Kidney glomerular epithelial cell (primary cell): ENCODE data around the gene CWC27.
"Not testable (repeated sequence)": the region's sequence is repeated elsewhere in the genome, so short reads cannot be mapped to it uniquely, and the experiment has no call there.

Experiments used
- DNase-seq: peaks from one replicate; lab custom pipeline; 2025; lab: John Stamatoyannopoulos, UW

CWC27 gene

DNA sequence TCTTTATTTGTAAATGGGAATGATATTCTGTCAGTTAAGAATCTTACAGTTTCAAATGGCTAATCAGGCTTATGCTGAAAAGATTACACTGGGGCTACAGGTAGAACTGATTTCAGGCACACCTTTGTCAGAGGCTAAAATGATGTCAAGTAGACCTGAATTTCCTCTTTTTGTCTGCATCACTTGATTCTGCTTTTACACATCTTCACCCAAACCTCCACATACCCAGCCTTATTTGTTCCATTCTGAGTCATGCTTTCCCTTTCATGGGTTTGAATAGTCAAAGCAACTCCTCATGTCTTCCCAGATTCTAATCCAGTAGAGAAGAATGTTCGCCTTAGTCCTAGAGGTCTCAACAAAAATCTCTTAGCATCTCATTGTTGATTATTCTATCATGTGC lies 156.4 kb downstream of the CWC27 start:
- DNase-seq: no peak

DNA sequence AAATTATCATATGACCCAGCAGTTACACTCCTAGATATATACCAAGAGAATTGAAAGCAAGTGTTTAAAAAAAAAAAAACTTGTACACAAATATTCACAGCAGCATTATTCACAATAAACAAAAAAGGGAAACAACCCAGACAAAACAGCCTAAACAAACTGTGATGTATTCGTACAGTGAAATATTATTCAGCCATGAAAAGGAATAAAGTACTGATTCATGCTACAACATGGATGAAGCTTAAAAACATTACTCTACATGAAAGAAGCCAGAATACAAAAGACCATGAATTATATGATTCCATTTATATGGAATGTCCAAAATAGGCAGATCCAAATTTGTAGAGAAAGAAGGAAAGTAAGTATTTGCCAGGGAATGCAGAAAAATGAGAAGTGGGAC lies 161.1 kb downstream of the CWC27 start:
- no peak for DNase-seq

DNA sequence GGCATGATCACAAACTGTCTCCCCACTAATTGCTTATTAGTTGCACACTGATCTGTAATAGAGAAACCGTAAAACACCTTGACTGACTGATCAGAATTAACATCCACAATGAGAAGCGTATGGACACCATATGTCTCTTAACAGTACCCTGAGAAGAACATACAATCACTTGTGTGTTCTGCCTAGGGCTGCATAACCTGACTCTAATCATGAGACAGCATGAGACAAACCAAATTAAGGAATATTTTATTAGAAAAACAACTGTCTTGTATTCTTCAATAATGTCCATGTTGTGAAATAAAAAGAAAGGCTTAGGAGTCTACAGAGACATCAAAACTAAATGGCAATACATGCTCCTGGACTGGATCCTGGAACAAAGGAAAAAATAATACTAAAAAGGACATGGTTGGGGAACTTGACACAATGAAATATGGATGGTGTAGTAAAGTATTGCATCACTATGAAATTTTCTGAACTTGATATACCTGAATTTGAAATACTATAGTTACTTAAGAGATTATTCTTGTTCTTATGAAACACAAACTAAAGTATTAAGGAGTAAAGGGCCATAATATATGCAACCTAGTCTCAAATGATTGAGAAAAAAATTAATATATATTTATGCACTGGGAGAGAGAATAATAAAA lies 162.1 kb downstream of the CWC27 start:
- DNase-seq: no peak

DNA sequence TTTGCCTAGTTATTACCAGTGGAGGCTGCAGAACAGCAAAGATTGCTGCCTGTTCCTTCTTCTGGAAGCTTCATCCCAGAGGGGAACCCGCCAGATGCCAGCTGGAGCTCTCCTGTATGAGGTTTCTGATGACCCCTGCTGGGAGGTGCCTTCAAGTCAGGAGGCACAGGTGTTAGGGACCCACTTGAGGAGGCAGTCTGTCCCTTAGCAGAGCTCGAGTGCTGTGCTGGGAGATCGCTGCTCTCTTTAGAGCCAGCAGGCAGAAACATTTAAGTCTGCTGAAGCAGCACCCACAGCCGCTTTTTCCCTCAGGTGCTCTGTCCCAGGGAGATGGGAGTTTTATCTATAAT lies 170.7 kb downstream of the CWC27 start:
- not testable (repeated sequence) for DNase-seq

DNA sequence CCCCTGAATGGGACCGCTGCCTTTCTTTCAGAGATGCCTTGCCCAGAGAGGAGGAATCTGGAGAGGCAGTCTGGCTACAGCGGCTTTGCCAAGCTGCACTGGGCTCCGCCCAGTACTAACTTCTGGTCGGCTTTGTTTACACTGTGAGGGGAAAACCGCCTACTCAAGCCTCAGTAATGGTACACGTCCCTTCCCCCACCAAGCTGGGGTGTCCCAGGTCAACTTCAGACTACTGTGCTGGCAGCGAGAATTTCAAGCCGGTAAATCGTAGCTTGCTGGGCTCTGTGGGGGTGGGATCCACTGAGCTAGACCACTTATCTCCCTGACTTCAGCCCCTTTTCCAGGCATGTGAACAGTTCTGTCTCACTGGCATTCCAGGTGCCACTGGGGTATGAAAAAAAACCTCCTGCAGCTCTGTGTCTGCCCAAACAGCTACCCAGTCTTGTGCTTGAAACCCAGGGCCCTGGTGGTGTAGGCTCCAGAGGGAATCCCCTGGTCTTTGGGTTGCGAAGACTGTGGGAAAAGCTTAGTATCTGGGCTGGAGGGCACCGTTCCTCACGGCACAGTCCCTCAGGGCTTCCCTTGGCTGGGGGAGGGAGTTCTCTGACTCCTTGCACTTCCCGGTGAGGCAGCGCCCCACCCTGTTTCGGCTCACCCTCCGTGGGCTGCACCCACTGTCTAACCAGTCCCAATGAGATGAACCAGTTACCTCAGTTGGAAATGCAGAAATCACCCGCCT lies 171.2 kb downstream of the CWC27 start:
- DNase-seq: peak; percentile 16

DNA sequence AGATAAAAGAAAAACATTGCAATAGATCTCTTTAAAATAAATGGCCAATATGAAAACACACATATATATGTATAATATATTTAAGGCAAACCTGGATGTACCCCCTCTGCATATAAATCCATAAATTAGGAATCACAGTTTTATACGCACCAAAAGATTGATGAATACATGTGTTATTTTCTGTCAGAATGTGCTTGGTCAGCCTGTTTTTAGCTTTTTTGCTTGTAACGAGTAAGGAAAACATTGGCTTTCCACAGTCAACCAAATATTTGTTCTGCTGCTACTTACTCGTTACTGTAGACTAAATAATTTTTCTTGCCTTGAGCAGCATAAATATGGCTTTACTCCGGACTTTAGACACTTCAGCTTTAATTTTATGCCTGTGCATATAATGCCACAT lies 173.7 kb downstream of the CWC27 start:
- DNase-seq: no peak

DNA sequence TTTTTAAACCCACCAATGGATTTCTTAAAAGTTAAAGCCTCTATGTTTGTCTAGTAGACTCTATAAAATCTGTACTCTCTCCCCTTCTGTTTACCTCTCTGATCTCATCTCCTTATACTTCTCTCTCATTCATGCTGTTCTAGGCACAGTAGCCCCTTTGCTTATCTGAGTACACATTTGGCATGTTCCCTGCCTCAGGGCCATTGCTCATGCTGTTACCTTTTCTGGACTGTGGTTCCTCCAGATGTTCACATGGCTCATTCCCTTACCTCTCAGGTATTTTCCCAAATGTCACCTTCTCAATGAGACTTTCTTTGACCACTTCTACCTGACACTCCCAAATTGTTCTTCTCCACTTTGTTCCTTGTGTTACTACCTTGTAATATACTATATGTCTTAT lies 176.1 kb downstream of the CWC27 start:
- DNase-seq: no peak

DNA sequence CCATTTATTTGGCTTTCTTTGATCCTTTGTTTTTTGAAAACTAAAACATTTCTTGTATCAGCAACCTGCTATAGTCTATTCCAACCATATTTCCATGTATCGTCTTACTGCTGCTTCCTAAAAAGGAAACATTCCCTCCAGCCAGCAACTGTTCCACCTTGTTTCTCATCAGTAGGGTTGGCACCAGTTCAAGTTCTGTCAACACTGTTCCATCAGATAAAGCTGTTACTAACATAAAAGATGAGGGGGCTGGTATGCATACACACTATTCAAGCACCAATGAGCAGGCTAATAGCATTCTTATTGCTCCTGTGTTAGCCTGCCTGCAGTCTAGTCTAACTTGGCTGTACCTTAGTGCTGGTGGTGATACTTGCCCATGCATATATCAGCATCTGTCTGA lies 178.3 kb downstream of the CWC27 start:
- peak; percentile 36 for DNase-seq

DNA sequence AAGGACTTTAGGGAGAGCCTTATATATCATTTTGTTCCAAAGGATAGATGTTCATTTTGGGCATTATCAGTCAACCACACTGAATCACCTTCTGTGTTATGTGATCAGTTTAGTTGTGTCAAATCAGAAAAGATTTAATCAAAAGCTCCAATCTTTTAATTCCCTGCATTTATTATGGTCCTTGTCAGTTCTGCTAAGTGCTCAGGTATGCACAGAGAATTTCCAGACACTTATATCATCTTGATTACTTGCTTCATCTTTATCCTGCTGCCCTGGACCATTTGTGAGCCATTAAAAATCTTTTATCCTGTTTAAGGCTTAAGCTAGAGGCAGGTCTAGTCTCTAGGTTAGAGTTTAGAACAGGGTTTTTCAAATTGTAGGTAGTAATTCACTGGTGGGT lies 179.1 kb downstream of the CWC27 start:
- peak; percentile 9 for DNase-seq

DNA sequence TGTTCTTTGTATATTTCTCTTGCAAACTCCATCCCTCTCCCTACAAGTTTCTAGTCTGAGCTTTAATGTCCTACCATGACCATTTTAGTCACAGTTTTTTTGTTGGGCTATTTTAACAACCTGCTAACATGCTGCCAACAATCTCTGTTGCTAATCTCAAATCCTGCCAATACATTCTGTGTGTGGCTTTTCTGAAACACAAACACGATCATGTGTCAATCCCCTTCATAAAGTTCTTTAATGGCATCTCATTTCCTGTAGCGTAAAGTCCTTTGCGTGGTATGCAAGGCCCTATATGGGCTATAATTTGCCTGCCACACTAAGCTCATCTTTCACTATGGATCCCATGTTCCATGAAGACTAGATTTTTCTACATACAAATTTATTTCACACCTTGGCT lies 180.6 kb downstream of the CWC27 start:
- DNase-seq: no peak

DNA sequence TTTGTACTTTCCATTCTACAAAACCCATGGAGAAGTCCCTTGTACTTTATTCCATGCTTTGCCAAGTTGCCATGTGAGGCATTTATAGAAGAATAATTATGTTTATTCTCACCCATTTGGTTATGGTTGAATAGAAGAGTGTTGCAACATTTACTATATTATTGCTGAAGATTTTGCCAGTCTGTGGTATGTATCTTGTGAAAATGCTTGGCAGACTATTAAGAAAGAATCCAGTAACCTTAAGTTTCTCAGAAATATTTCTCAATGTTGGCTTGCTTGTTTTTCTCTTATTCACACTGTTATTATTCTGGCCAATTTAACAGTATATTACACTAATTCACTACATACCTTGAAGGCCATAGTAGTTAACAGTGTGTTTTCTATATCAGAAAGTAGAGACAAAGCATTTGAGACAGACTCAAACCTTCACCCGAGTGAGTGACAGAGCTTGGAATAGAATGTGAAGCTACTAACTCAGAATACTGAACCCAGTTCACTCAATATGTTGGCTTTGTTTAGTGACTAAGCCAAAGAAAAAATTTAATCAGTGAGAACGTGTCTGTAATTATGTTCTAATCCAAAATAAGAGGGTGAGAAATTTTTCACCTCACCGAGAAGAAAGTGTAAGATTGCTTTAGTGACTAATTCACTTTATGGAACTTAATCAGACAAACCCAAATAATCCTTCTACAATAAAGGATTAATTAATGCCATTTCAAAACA lies 184.4 kb downstream of the CWC27 start:
- no peak for DNase-seq

DNA sequence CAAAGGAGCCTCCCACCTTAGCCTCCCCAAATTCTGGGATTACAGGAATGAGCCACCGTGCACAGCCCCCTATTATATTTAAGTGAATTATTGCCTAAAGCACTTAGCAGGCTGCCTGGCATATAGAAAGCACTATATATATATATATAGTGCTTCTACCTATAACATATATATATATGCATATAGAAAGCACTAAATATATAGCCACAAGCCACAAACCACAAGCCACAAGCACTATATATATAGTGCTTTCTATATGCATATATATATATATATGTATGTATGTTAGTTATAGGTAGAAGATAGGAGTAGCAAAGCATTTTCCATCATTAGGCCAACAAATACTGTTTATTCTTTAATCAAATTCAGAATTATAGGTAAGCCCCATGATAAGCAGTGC lies 185.8 kb downstream of the CWC27 start:
- no peak for DNase-seq

DNA sequence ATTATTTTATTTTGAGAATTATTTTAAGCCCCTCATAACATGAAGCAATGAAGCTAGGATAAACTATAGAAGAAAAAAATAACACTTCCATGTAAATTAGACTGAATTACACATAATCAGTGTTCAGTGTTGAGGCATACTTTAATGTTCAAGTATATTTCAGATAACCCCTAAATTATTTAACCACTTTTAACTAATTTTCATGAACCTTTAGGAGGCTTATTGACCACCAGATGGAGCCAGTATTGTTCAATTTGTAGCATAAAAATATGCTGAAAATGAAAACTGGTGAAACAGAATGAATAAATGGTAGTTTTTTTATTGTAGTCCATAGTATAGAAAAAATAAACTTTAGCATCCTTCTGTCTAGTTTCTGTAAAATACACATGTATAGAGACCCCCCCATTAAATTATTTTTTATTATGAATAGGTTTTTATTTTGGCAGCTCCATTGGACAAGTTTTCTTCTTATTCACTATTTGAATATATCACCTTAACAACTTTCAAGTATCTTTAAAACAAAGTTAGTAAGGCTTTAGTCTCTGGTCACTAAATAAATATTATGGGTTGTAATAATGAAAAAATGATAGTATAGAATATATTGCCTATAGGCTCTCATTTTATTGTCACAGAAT lies 190.1 kb downstream of the CWC27 start:
- DNase-seq: peak; percentile 12

DNA sequence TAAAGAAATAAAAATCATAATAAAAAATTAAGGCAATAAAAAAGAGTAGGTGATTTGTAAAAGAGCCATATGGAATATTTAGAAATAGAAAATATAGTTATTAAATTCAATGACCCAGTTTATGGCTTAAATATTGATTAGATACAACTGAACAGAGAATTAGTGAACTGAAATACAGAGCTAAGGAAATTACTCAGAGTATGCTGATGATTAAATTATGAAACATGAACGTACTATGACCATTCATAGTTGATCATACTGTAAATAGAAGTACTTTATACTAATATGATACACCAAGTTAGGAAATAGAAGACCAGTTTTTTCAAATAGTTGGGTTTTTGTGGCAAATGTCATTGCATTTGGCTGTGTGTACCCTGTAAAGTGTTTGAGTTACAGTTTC lies 194.5 kb downstream of the CWC27 start:
- no peak for DNase-seq

DNA sequence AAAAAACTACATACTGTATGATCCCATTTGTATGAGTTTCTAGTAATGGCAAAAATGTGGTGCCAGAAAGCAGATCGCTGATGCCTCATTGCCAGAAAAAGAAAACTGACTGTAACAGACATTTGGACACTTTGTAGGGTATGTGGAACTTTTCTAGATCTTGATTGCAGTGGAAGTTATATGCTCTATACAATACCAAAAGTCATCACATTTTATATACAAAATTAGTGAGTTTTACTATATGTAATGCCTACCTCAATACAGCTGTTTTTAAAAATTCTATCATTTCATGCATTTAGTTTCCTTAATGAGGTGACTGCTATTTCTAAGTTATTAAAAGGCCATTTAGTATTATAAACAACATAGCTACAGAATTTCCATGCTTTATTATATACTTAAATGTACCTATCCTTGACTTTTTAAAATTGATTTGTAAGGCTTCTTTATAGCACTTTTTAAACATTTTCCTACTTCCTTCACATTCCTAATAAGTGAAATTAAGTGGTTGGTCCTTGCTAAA lies 199.9 kb downstream of the CWC27 start:
- no peak for DNase-seq

DNA sequence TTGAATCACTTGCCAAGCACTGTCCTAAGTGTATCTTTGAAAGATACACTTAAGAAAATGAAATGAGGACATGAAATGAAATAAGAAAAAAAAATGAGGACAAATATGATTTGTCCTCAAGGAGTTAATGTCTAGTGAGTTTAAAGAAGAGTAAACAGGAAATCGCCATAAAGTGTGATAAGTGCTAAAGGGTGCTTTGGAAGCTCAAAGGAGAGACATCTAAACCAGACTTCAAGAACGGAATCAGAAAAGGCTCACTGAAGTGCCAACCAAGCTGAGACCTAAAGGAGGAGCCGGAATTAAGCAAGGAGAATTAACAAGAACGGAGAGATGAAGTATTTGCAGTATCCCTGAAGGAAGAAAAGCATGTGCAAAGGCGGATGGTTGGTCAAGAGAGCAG lies 200.8 kb downstream of the CWC27 start:
- DNase-seq: no peak

DNA sequence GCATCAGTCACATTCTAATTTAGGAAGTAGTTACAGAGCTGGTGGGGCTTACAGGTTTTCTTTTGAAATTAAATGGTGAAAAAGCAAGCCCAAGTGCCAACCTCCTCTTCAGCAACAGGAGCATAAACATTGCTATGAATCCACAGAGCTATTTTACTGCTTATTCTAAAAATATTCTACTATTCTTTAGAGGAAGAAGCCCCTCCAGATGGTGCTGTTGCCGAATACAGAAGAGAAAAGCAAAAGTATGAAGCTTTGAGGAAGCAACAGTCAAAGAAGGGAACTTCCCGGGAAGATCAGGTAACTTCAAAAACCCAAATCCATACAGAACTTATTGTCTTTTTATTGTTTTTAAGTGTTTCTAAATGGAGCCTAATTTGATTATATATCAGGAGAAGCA lies 202.8 kb downstream of the CWC27 start:
- no peak for DNase-seq

DNA sequence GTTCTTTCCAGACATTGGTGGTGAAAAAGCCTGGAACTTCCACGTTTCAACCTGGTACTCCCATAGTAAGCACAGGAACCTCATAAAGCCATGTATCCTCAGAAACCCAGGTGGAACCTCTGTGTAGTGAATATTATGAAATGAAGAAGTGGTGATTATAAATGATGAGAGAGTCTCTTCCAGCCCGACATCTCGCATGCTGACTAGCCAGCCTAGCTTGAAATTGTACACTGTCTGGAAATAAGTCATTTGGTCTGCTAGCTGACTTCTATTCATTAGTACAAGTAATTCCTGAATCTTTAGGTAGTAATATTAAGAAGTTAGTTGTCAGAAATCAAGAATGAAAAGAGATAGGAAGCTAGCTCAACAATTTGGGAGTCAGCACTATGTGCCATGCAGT lies 203.3 kb downstream of the CWC27 start:
- DNase-seq: no peak

DNA sequence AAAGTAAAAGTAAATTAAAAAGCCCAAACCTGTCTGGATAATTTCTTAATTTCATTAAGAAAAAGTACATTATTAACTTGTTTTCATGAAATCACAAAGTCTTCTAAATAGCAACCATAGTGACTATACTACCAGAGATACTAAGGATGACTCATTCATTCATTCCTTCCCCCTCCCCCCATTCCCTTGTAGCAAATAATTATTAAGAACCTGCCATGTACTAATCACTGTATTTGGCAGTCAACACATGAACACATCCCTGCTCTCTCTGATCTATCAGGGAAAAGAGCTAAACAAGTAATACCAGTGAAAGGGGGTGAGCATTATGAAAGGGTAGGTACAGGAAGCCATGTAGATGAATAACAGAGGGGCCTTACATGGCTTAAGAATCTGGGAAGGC lies 203.9 kb downstream of the CWC27 start:
- DNase-seq: no peak

DNA sequence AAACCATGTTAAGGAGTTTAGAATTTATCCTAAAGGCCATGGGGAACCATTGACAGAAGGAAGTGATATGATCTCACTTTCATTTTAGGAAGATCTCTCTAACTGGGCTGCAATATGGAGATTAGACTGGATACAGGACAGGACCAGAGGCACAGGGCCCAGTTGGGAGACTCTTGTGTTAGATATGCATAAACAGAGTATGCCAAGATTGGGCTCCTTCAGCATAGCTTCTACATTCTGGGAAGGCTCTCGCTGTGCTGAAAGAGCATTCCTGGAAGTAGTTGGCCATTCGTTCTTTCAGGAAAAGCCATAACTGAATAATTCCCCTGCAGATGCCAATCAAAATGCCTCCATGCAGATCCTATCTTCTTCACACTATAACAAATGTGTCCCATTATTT lies 204.5 kb downstream of the CWC27 start:
- DNase-seq: no peak

DNA sequence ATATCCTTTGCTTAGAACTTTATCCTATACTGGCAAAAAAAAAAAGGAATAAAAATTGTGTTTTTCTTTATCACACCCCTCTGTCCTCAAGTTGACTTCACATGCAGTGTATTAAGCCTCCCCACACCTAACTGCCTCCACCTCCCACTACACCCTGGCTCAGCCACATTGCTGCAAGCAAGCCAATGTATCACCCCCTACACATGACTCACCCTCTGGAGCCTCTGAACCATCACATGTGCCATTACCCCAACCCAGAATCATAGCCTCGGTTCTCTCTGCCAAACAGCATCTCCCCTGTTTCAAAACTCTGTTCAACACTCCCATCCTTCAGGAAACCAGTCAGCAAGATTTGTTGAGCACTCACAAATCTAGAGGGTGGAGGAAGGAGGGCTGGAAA lies 209.0 kb downstream of the CWC27 start:
- peak; percentile 18 for DNase-seq

DNA sequence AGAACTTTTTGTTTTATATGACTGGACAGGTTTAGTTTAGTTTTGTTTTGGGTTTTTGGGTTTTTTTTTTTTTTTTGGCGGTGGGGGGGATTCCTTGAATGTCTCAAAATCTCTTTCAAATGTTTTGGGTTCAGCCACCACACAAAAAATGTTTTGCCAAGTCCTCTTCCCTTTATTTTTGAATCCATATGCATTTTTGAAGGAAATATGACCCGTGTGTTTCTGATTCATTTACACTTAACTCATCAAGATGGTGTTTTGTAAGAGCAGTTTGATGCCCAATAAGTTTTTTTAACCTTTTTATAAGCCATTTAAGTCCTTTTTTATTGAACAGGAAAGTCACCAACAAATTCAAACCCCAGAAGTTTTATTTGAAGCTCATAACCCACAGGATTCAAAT lies 209.8 kb downstream of the CWC27 start:
- no peak for DNase-seq

DNA sequence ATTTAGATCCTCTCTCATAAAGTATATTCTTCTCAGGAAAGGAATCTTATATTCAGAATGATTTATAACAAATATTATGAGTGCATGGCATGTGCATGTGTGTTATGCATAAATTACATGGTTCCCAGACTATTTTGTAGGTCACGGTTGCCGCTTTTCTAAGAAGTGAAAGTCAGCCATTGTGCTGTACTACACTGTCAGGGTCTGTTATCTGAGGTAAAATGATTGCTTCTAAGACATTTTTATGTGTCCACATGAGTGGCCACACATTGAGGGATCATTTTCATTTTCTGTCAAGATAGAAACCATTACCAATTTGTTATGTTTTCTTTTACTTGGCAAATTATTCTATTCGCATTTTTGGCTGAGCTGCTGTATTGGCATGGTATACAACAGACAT lies 210.8 kb downstream of the CWC27 start:
- DNase-seq: no peak
